HG03108 (cell line): Measurements from ENCODE around the gene ZNF511.

Experiments used
- ATAC-seq: cut with Tn5 transposase; IDR thresholded peaks from one replicate; pipeline ENCODE4 v1.9.1; 2021; ENCODE audit warnings: moderate library complexity; ENCODE audit not compliant: unreplicated experiment

The ZNF511 gene

GRCh38 chr10:133351408-133352318 lies 42.9 kb downstream of the ZNF511 start:
- no peak for ATAC-seq

GRCh38 chr10:133353202-133353959 lies 44.7 kb downstream of the ZNF511 start:
- ATAC-seq = no peak

DNA sequence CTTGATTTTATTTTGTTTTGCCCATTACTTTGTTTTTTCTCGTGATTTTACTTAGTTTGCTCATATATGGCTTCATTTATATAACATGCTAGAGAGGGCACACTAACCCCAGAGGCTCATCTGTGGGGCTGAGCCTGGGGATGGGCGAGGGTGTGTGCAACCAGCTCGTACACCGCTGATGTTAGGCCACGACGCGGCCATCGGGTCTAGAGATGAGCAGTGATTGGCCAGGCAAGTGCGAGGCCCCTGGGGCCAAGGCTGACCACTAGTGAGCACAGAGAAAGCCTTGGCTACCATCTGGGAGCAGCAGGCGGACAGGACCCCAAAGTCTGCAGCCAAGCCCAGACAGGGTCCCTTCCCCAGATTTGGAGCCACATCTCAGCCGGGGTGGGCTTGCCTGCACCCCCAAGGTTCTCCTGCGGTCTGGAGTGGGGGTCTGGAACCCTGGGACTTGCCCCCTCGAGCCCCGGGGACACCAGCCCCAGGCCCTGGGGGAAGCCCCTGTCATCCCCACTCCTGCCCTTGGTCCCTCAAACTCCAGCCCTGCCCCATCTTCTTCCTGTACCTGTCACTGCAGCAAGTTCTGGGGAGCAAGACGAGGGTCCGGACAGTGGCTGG lies 45.4 kb downstream of the ZNF511 start:
- no peak for ATAC-seq

GRCh38 chr10:133354672-133355240 lies 46.0 kb downstream of the ZNF511 start:
- ATAC-seq = no peak

- no peak for ATAC-seq
Observed at GRCh38 chr10:133355266-133355665, 46.6 kb downstream of the ZNF511 start.

- ATAC-seq = no peak
Observed at GRCh38 chr10:133355991-133356390, 47.3 kb downstream of the ZNF511 start.

DNA sequence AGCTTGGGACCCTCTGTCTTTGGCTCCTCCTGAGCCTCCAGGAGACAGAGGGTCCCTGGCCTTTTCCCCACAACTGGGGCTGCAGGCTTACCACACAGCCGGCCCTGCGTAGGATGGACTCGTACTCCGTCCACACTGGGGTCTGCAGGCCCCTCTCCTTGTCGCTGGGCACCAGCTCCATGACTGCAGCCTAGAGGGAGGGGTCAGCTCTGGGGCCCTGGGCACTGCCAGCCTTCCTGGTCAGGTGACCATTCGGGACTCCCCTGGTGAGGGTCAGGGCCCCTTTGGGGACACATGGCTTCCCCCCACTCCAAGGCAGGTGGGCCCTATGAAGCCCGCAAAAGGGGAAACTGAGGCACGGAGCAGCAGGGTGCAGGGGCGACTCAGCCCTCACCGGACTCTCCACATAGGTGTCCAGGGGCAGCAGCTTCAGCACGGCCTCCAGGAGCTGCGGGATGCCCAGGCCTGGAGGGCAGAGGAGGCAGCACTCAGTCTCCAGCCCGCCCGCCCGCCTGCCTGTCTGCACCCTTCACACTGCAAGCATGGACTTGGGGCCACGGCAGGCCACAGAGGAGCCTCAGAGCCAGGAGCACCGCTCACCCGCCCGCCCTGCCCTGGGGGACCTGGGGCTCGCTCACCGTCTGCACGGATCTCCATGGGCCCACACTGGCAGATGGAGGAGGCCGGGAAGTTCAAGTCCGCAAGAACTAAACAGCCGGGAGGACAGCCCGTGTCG lies 48.0 kb downstream of the ZNF511 start:
- ATAC-seq = no peak

DNA sequence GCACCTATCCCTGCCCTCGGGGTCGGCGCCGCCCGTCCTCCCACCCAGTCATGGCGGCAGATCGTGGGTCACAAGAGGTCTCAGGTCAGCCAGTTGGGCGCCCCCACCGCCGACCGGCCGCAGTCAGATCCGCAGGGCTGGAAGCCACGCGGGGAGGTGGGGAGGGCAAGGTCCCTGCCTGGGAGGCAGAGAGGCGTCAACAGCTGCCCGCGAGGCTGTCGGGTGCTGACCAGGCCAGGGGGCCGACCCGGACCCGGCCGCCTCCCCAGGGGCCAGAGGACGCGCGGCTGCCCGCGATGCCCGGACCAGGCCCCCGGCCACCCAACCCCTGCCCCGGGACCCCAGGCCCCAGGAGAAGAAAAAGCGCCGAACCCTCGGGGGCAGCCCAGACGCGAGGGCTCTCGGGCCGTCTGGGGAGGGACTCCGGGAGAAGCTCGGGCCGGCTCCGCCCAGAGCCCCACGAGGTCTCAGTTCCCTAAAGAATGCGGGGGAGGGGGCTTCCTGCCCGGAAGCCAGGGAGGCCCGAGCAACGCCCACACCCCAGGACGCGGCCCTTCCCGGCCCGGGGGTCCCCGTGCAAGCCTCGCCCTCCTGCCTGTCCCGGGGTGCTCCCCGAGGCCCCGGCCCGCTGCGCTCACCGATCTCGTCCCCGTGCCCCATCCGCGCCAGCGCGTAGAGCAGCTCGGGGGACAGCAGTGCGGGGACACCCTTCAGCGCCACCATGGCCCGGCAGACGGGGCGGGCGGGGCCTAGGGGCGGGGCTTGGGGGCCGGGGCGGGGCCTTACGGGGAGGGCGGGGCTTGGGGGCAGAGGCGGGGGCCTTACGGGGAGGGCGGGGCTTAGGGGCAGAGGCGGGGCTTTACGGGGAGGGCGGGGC lies 48.8 kb downstream of the ZNF511 start, which contains the start of gene FUOM:
TSS of gene FUOM (minus strand) at position 735 of the 877 bp plus-strand sequence. CDS start at position 723, 12 bp downstream.
- ATAC-seq = peak; percentile 59

- no peak for ATAC-seq
Observed at GRCh38 chr10:133358162-133358924, 49.6 kb downstream of the ZNF511 start.

GRCh38 chr10:133358925-133359310 lies 50.2 kb downstream of the ZNF511 start:
- no peak for ATAC-seq

DNA sequence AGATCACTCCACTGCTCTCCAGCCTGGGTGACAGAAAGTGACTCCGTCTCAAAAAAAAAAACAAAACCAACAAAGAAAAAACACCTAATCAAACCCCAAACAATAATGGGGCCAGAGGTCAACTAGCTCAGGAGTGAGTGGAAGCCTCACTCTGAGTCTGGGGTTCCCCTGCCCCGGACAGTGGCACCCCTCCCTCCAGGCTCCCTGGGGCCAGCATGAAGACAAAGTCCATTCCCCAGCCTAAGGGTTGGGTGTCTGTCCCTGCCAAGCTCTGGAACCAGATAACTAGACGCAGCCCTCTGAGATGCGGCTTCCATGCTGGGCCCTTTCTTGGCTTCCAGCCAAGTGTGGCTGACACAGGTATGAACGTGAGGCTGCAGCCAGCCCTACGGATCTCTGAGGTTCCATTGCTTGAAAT lies 50.8 kb downstream of the ZNF511 start:
- ATAC-seq = no peak

DNA sequence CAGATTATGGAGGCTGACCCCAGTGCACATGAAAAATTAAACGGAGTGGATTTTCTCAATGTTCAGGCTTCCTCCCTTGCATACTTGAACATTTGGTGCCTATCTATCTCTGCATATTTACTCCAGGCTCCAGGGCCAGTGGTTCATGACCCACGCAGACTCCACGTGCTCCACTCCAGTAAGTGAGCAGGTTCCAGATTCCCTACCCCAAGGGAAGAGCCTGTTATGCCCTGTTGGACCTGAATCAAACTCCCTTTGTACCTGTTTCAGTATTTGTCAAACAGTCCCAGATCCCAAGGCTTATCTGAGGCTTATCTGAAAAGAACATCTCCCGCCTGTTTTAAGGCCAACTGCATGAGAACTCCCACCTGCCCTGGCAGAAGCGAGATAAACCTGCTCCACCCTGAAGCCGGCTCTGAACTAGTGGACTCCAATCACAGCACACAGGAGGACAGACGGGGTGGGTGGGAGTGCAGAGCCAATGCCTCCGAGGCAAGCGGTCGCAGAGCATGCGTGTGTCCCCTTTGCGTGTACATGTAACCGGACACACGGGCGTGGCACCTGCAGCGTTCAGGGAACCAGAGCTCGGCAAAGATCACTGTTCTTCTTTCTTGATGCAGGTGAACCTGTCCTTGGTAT lies 51.4 kb downstream of the ZNF511 start:
- ATAC-seq = no peak

DNA sequence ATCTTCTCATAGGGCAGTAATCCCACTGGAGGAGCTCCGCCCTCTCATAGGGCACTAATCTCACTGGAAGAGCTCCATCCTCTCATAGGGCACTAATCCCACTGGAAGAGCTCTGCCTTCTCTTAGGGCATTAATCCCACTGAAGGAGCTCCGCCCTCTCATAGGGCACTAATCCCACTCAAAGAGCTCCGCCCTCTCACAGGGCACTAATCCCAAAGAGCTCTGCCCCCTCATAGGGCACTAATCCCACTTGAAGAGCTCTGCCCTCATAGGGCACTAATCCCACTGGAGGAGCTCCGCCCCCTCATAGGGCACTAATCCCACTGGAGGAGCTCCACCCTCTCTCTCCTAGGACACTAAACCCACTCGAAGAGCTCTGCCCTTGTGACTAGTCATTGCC lies 52.5 kb downstream of the ZNF511 start:
- ATAC-seq = no peak

- no peak for ATAC-seq
Observed at GRCh38 chr10:133361773-133362441, 53.2 kb downstream of the ZNF511 start.
